ENCODE results near the gene NHERF1. TPM values are rescaled to one million over a fixed set of nuclear protein-coding genes. Genes with fewer than 3 reads are reported as not detected.

The NHERF1 gene
- total RNA-seq, 1 experiment from 2014 or later, result 75.0 TPM

DNA sequence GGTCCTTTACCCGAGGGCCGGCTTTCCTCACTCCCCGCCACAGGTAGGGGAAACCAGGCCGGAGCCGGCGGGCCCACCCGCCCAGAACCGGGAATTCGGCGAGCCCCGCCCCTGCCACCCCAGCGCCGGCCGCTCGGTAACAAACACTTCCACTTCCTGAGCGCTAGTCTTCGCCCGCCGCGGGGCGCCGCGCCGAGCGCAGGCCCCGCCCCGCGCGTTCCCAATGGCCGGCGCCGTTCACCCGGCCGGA lies 224 bp upstream of the NHERF1 start:
- Histone ChIP-seq H3K79me2 (ENCODE audit: low read length) (peaks cover 46% of the 10 kb centered on the region), H3K27me3 (ENCODE audit: low read length) (no peaks in the 10 kb centered on the region), H3F3A (ENCODE audit: low read length, unreplicated experiment) (no peaks in the 10 kb centered on the region), H2AFZ (ENCODE audit: low read length) (peak overlapping the region; percentile 85), H3K9me2 (replicated peaks; ENCODE audit: low read length) (no peaks in the 10 kb centered on the region), H3K9me3 (ENCODE audit: low read length) (no peaks in the 10 kb centered on the region), H3K4me3 (ENCODE audit: low read length) (peak overlapping the region; percentile 78), H3K36me3 (ENCODE audit: low read depth, low read length) (no peaks in the 10 kb centered on the region), H3K9ac (ENCODE audit: low read length) (peak overlapping the region; percentile 53), H4K20me1 (ENCODE audit: low read length) (peaks cover 12% of the 10 kb centered on the region; the same call in 1 of the 2 replicates), H3K4me2 (ENCODE audit: low read length) (peak overlapping the region; percentile 80), H3K4me1 (ENCODE audit: insufficient read depth, low read length) (peaks cover 27% of the 10 kb centered on the region), H3K27ac (ENCODE audit: low read length) (no peak overlapping the region)
- ATAC-seq, result no peak
- ChIA-PET CTCF (no interaction called here), POLR2A (ENCODE audit: unreplicated experiment) (no interaction called here)
- DNase-seq, result no peak
- TF ChIP-seq EZH2 (IDR thresholded peaks at IDR 0.05; ENCODE audit: low read length, unreplicated experiment), result no peak
- no peak for TF ChIP-seq EZH2phosphoT487 (IDR thresholded peaks at IDR 0.05; ENCODE audit: borderline replicate concordance, low read length)
- no peak for TF ChIP-seq CTCF (conservative IDR thresholded peaks at IDR 0.05; ENCODE audit: low read depth, low read length)
- intact Hi-C loops (cut with micrococcal nuclease), result loop anchor here (2.0 kb wide), 1 partner anchor 29 kb away; the partner anchor contains the start of gene NAT9
- no TSS peak for BruUV-seq (replicated peaks)

GRCh38 chr17:74749279-74750038 lies 1.0 kb downstream of the NHERF1 start:
- ATAC-seq, result peak; percentile 11
- no peak overlapping the region for H3K27ac ChIP-seq (ENCODE audit: low read length)
- no peaks in the 10 kb centered on the region for H3K9me2 ChIP-seq (replicated peaks; ENCODE audit: low read length)
- peak overlapping the region; percentile 92 for H3K4me2 ChIP-seq (ENCODE audit: low read length)
- H3K27me3 ChIP-seq (ENCODE audit: low read length), result no peaks in the 10 kb centered on the region
- no peak for TF ChIP-seq CTCF (conservative IDR thresholded peaks at IDR 0.05; ENCODE audit: low read depth, low read length)
- TF ChIP-seq EZH2 (IDR thresholded peaks at IDR 0.05; ENCODE audit: low read length, unreplicated experiment), result no peak
- TF ChIP-seq EZH2phosphoT487 (IDR thresholded peaks at IDR 0.05; ENCODE audit: borderline replicate concordance, low read length), result no peak
- H3K79me2 ChIP-seq (ENCODE audit: low read length), result peaks cover 50% of the 10 kb centered on the region
- peaks cover 12% of the 10 kb centered on the region; the same call in 1 of the 2 replicates for H4K20me1 ChIP-seq (ENCODE audit: low read length)
- ChIA-PET CTCF (interaction anchor here (0.6 to 1.9 kb wide), 5 partner anchors 10 to 508 kb away, joined by 5 to 8 read pairs (median 5); no protein-coding TSS in a partner anchor), POLR2A (ENCODE audit: unreplicated experiment) (interaction anchor here (0.6 kb wide), 1 partner anchor 351 kb away, joined by 3 read pairs; no protein-coding TSS in a partner anchor)
- peak; percentile 44 for DNase-seq
- BruUV-seq (replicated peaks), result no TSS peak
- intact Hi-C loops (cut with micrococcal nuclease), result loop anchor here (2.0 kb wide), 1 partner anchor 27 kb away; the partner anchor contains the start of gene NAT9
- peak overlapping the region; percentile 78 for H3K4me3 ChIP-seq (ENCODE audit: low read length)
- no peaks in the 10 kb centered on the region for H3F3A ChIP-seq (ENCODE audit: low read length, unreplicated experiment)
- peaks cover 27% of the 10 kb centered on the region for H3K4me1 ChIP-seq (ENCODE audit: insufficient read depth, low read length)
- peak overlapping the region; percentile 77 for H2AFZ ChIP-seq (ENCODE audit: low read length)
- peak overlapping the region; percentile 65 for H3K9ac ChIP-seq (ENCODE audit: low read length)
- no peaks in the 10 kb centered on the region for H3K36me3 ChIP-seq (ENCODE audit: low read depth, low read length)
- H3K9me3 ChIP-seq (ENCODE audit: low read length), result no peaks in the 10 kb centered on the region

- Histone ChIP-seq H4K20me1 (ENCODE audit: low read length) (peaks cover 12% of the 10 kb centered on the region; the same call in 1 of the 2 replicates), H3K9ac (ENCODE audit: low read length) (peak overlapping the region; percentile 65; the same call in 1 of the 2 replicates)
- CTCF ChIA-PET, result interaction anchor here (0.6 to 1.9 kb wide), 5 partner anchors 10 to 194 kb away, joined by 3 to 8 read pairs (median 5); no protein-coding TSS in a partner anchor
These were observed 1.6 kb downstream of the NHERF1 start for GRCh38 chr17:74750039-74750326.

More at GRCh38 chr17:74750039-74750326, 1.6 kb downstream of the NHERF1 start:
- no peaks in the 10 kb centered on the region for H3K9me2 ChIP-seq (replicated peaks; ENCODE audit: low read length)
- no peak for DNase-seq
- peak overlapping the region; percentile 78 for H3K4me3 ChIP-seq (ENCODE audit: low read length)
- no peaks in the 10 kb centered on the region for H3K36me3 ChIP-seq (ENCODE audit: low read depth, low read length)
- TF ChIP-seq EZH2phosphoT487 (IDR thresholded peaks at IDR 0.05; ENCODE audit: borderline replicate concordance, low read length), result no peak
- no peak for TF ChIP-seq CTCF (conservative IDR thresholded peaks at IDR 0.05; ENCODE audit: low read depth, low read length)
- no peak for TF ChIP-seq EZH2 (IDR thresholded peaks at IDR 0.05; ENCODE audit: low read length, unreplicated experiment)
- POLR2A ChIA-PET (ENCODE audit: unreplicated experiment), result no interaction called here
- no peaks in the 10 kb centered on the region for H3K9me3 ChIP-seq (ENCODE audit: low read length)
- no peak for ATAC-seq
- H3K4me1 ChIP-seq (ENCODE audit: insufficient read depth, low read length), result peaks cover 27% of the 10 kb centered on the region
- peak overlapping the region; percentile 77; the same call in 1 of the 2 replicates for H2AFZ ChIP-seq (ENCODE audit: low read length)
- no peaks in the 10 kb centered on the region for H3K27me3 ChIP-seq (ENCODE audit: low read length)
- H3F3A ChIP-seq (ENCODE audit: low read length, unreplicated experiment), result no peaks in the 10 kb centered on the region
- intact Hi-C loops (cut with micrococcal nuclease), result no loop called here
- BruUV-seq (replicated peaks), result no TSS peak
- no peak overlapping the region for H3K27ac ChIP-seq (ENCODE audit: low read length)
- peak overlapping the region; percentile 92 for H3K4me2 ChIP-seq (ENCODE audit: low read length)
- peaks cover 53% of the 10 kb centered on the region for H3K79me2 ChIP-seq (ENCODE audit: low read length)
